ENCODE data around the gene TMEM178B. TPM values are rescaled to one million over a fixed set of nuclear protein-coding genes. Genes with fewer than 3 reads are reported as not detected.

TMEM178B gene
- total and polyA plus RNA-seq, 10 of the 15 experiments (the other 5 are each of a cell fraction or from before 2014, with no cell fraction given) = 0.01 to 1.1 (median 0.04) TPM; not detected in 2

- H3K4me3 ChIP-seq = no peak overlapping the region
- no peaks in the 10 kb centered on the region; a peak in 1 of 4 replicates for H3K27me3 ChIP-seq (replicated peaks in 1 of 2; ENCODE audit: control insufficient read depth in 2 of 2, insufficient read depth in 2 of 2, low read length in 1 of 2)
- ChIA-PET CTCF (no interaction called here), POLR2A (no interaction called here), RAD21 (ENCODE audit: unreplicated experiment) (no interaction called here), SMC1A (ENCODE audit: uncharacterized antibody, unreplicated experiment) (interaction anchor here (1.2 kb wide), 1 partner anchor 14 kb away, joined by 3 read pairs; no protein-coding TSS in a partner anchor)
- DNase-seq (ENCODE audit: low read depth, low spot score) (no peak), FAIRE-seq (no peak), ATAC-seq (no peak)
- H3K36me3 ChIP-seq (ENCODE audit: control insufficient read depth in 2 of 2, insufficient read depth in 2 of 2, low read length in 1 of 2) = no peaks in the 10 kb centered on the region
- H3K4me1 ChIP-seq (ENCODE audit: control insufficient read depth, insufficient read depth, low read length) = no peaks in the 10 kb centered on the region
- H3K9ac ChIP-seq (ENCODE audit: control insufficient read depth, insufficient read depth, low read length) = no peak overlapping the region
- no peaks in the 10 kb centered on the region for H3K9me3 ChIP-seq (replicated peaks; ENCODE audit: control insufficient read depth, insufficient read depth, low read length)
- in situ Hi-C loops (cut with MboI) (no loop called here), intact Hi-C loops (cut with micrococcal nuclease; ENCODE audit: unreplicated experiment) (no loop called here)
- H3K4me2 ChIP-seq (ENCODE audit: control insufficient read depth, insufficient read depth) = no peak overlapping the region
- H3K79me2 ChIP-seq (ENCODE audit: control insufficient read depth, insufficient read depth, low read length) = no peaks in the 10 kb centered on the region
- BruUV-seq (replicated peaks) = no TSS peak
- H2AFZ ChIP-seq (ENCODE audit: control insufficient read depth, low read depth, low read length) = no peak overlapping the region
- H3K27ac ChIP-seq (ENCODE audit: control insufficient read depth, insufficient read depth) = no peak overlapping the region
- 30% methylated on average over 10 of the region's 10 CpGs for WGBS (ENCODE audit: insufficient coverage, insufficient replicate concordance, low lambda C conversion rate, missing lambda C conversion rate)
- H4K20me1 ChIP-seq (ENCODE audit: control insufficient read depth, insufficient read depth) = no peaks in the 10 kb centered on the region
- TF ChIP-seq RFX5 (IDR thresholded peaks at IDR 0.05; ENCODE audit: low read depth, low read length) (no peak), FOXK2 (IDR thresholded peaks at IDR 0.05) (no peak), NFIC (IDR thresholded peaks at IDR 0.05; ENCODE audit: low read depth, low read length) (no peak), NR2C2 (IDR thresholded peaks at IDR 0.05; ENCODE audit: borderline replicate concordance, control insufficient read depth, insufficient read length, low read depth) (no peak), CEBPZ (IDR thresholded peaks at IDR 0.05; ENCODE audit: low read depth, low read length) (no peak), ZNF622 (IDR thresholded peaks at IDR 0.05) (no peak), E2F4 (IDR thresholded peaks at IDR 0.05; ENCODE audit: low read depth, low read length) (no peak), PBX3 (IDR thresholded peaks at IDR 0.05; ENCODE audit: insufficient replicate concordance, low read depth, low read length) (no peak), MAX (IDR thresholded peaks at IDR 0.05; ENCODE audit: low read depth, low read length) (no peak), MTA2 (IDR thresholded peaks at IDR 0.05; ENCODE audit: low read depth) (no peak), ZNF24 (IDR thresholded peaks at IDR 0.05) (no peak), BCLAF1 (IDR thresholded peaks at IDR 0.05) (no peak), MXI1 (IDR thresholded peaks at IDR 0.05; ENCODE audit: low read depth, low read length) (no peak), TBL1XR1 (IDR thresholded peaks at IDR 0.05; ENCODE audit: low read depth, low read length) (no peak)
Measured at GRCh38 chr7:141238596-141239243, 164.9 kb downstream of the TMEM178B start.

Measured in GM12878 (cell line).